H1 (cell line): ENCODE measurements around the gene TMEM135. TPM values are rescaled to one million over a fixed set of nuclear protein-coding genes. Genes with fewer than 3 reads are reported as not detected.

Source experiments
- CTCF ChIA-PET: fragments of 300-600 bp; sonication (Branson Sonifier 250); formaldehyde crosslinking; loops from one replicate; lab custom pipeline; 2021; ENCODE audit not compliant: partially characterized antibody; lab: Charles Lee
- POLR2A ChIA-PET: fragments of 300-600 bp; sonication (Branson Sonifier 250); formaldehyde crosslinking; loops from one replicate; lab custom pipeline; 2021; ENCODE audit warnings: inconsistent platforms; ENCODE audit not compliant: partially characterized antibody; lab: Charles Lee
- DNase-seq, 2 experiments: peaks; one replicate each; pipeline versions ENCODE4 v3.0.0 to v3.0.0-alpha.2; 2010 to 2022; ENCODE audit warnings: low spot score in 2 of 2, low read depth in 1 of 2, mixed read lengths in 1 of 2
- FAIRE-seq: peaks from 2 replicates; lab custom pipeline; 2011; peaks lifted over from hg19 to GRCh38; lab: Jason Lieb, UNC
- H2AFZ ChIP-seq: 2 replicates; pipeline ENCODE4 v1.8.1; 2012; ENCODE audit warnings: low read length, inconsistent platforms
- H2AK5ac ChIP-seq: 2 replicates; pipeline ENCODE4 v1.6.1; 2013; ENCODE audit warnings: low read depth, low read length
- H2BK120ac ChIP-seq: replicated peaks from 2 replicates; pipeline ENCODE3; 2013; ENCODE audit warnings: low read depth, low read length, inconsistent platforms
- H2BK12ac ChIP-seq: 2 replicates; pipeline ENCODE4 v1.6.1; 2013; ENCODE audit warnings: low read depth, low read length
- H2BK15ac ChIP-seq: 2 replicates; pipeline ENCODE4 v1.6.1; 2013; ENCODE audit warnings: low read length
- H2BK20ac ChIP-seq: 2 replicates; pipeline ENCODE4 v1.6.1; 2013; ENCODE audit warnings: low read length
- H2BK5ac ChIP-seq: 2 replicates; pipeline ENCODE4 v1.6.1; 2013; ENCODE audit warnings: low read depth, low read length
- H3K14ac ChIP-seq: 2 replicates; pipeline ENCODE4 v1.6.1; 2013; ENCODE audit warnings: inconsistent platforms; ENCODE audit not compliant: insufficient read length
- H3K18ac ChIP-seq: 2 replicates; pipeline ENCODE4 v1.6.1; 2013; ENCODE audit warnings: low read length; ENCODE audit errors: extremely low read depth
- H3K23ac ChIP-seq: 2 replicates; pipeline ENCODE4 v1.6.1; 2013; ENCODE audit warnings: inconsistent platforms; ENCODE audit not compliant: insufficient read length
- H3K23me2 ChIP-seq: 2 replicates; pipeline ENCODE4 v1.6.1; 2013; ENCODE audit warnings: low read depth, low read length
- H3K27ac ChIP-seq: 2 replicates; pipeline ENCODE4 v1.6.1; 2011; ENCODE audit warnings: low read depth, low read length, inconsistent platforms
- H3K27me3 ChIP-seq, 4 experiments: replicated peaks in 1 of 4; 1 replicate in 1 of 4; 2 replicates in 3 of 4; pipeline versions ENCODE4 v1.6.1 to v1.8.1; 2011 to 2013; ENCODE audit warnings: low read length in 3 of 4, mild to moderate bottlenecking in 3 of 4, inconsistent platforms in 2 of 4, mixed read lengths in 2 of 4, moderate library complexity in 1 of 4; ENCODE audit not compliant: control insufficient read depth in 3 of 4, insufficient read depth in 3 of 4; ENCODE audit errors: extremely low read depth in 1 of 4
- H3K36me3 ChIP-seq, 4 experiments: 2 replicates each; pipeline versions ENCODE4 v1.6.1 to v1.8.1; 2011 to 2013; ENCODE audit warnings: mild to moderate bottlenecking in 4 of 4, low read length in 3 of 4, moderate library complexity in 2 of 4, control low read depth in 1 of 4, inconsistent platforms in 1 of 4; ENCODE audit not compliant: insufficient read depth in 4 of 4, control insufficient read depth in 2 of 4
- H3K4ac ChIP-seq: replicated peaks from 2 replicates; pipeline ENCODE3; 2013; ENCODE audit warnings: low read length, low read depth, mixed read lengths, inconsistent platforms; ENCODE audit not compliant: insufficient read length
- H3K4me1 ChIP-seq, 4 experiments: replicated peaks in 1 of 4; 1 replicate in 1 of 4; 2 replicates in 3 of 4; pipeline versions ENCODE4 v1.6.1 to v1.8.1; 2011 to 2013; ENCODE audit warnings: low read length in 3 of 4, inconsistent platforms in 2 of 4, mixed read lengths in 1 of 4; ENCODE audit not compliant: insufficient read depth in 4 of 4, control insufficient read depth in 3 of 4
- H3K4me2 ChIP-seq, 2 experiments: 2 replicates each; pipeline versions ENCODE4 v1.6.1 to v1.8.1; 2011 to 2013; ENCODE audit warnings: low read depth in 2 of 2, low read length in 2 of 2, control low read depth in 1 of 2, inconsistent platforms in 1 of 2, mild to moderate bottlenecking in 1 of 2; ENCODE audit not compliant: insufficient read depth in 1 of 2
- H3K4me3 ChIP-seq, 4 experiments: fragments of 200-600, 300-600 bp in 1 of 4; sonication (generic), shearing (Covaris generic), sonication (Bioruptor Twin) in 1 of 4; 2 replicates each; pipeline versions ENCODE4 v1.5.1 to v1.8.1; 2011 to 2016; ENCODE audit warnings: low read length in 4 of 4, low read depth in 3 of 4, control low read depth in 2 of 4, inconsistent platforms in 2 of 4, mild to moderate bottlenecking in 2 of 4, mixed read lengths in 1 of 4, moderate library complexity in 1 of 4; ENCODE audit not compliant: insufficient read depth in 2 of 4; ENCODE audit errors: extremely low read depth in 1 of 4
- H3K56ac ChIP-seq: replicated peaks from 2 replicates; pipeline ENCODE3; 2013; ENCODE audit warnings: low read depth, mild to moderate bottlenecking, mixed read lengths, low read length, inconsistent platforms; ENCODE audit not compliant: insufficient read length
- H3K79me1 ChIP-seq: 2 replicates; pipeline ENCODE4 v1.6.1; 2013; ENCODE audit warnings: low read depth, low read length, control low read depth
- H3K79me2 ChIP-seq, 2 experiments: 2 replicates each; pipeline versions ENCODE4 v1.6.1 to v1.8.1; 2012 to 2013; ENCODE audit warnings: low read length in 2 of 2, mild to moderate bottlenecking in 2 of 2, inconsistent platforms in 1 of 2; ENCODE audit not compliant: insufficient read depth in 2 of 2, control insufficient read depth in 1 of 2
- H3K9ac ChIP-seq, 4 experiments: replicated peaks in 1 of 4; 1 replicate in 1 of 4; 2 replicates in 3 of 4; pipeline versions ENCODE4 v1.6.1 to v1.8.1; 2011 to 2013; ENCODE audit warnings: low read depth in 3 of 4, low read length in 3 of 4, control low read depth in 2 of 4, mild to moderate bottlenecking in 2 of 4, moderate library complexity in 2 of 4, inconsistent platforms in 1 of 4; ENCODE audit errors: extremely low read depth in 1 of 4
- H3K9me3 ChIP-seq, 2 experiments: 2 replicates each; pipeline versions ENCODE4 v1.6.1 to v1.8.1; 2012 to 2013; ENCODE audit warnings: mild to moderate bottlenecking in 2 of 2, moderate library complexity in 2 of 2, control low read depth in 1 of 2, inconsistent platforms in 1 of 2, low read depth in 1 of 2, low read length in 1 of 2, mixed read lengths in 1 of 2; ENCODE audit not compliant: insufficient read depth in 2 of 2
- H4K20me1 ChIP-seq, 2 experiments: replicated peaks in 1 of 2; 2 replicates each; pipeline versions ENCODE3 to v1.8.1; 2011 to 2013; ENCODE audit warnings: inconsistent platforms in 2 of 2, low read length in 2 of 2, mild to moderate bottlenecking in 1 of 2; ENCODE audit not compliant: insufficient read depth in 2 of 2, control insufficient read depth in 1 of 2
- H4K5ac ChIP-seq: 2 replicates; pipeline ENCODE4 v1.6.1; 2013; ENCODE audit warnings: low read length, low read depth, mixed read lengths, inconsistent platforms; ENCODE audit not compliant: insufficient read length
- H4K8ac ChIP-seq: 2 replicates; pipeline ENCODE4 v1.8.0; 2013; ENCODE audit warnings: mild to moderate bottlenecking, moderate library complexity, low read length, inconsistent platforms; ENCODE audit not compliant: insufficient read depth; ENCODE audit errors: extremely low read depth
- H4K91ac ChIP-seq: replicated peaks from 2 replicates; pipeline ENCODE3; 2013; ENCODE audit warnings: low read length, mixed read lengths, inconsistent platforms; ENCODE audit not compliant: insufficient read length
- EP300 ChIP-seq, 2 experiments: IDR thresholded peaks; 1 replicate in 1 of 2; 2 replicates in 1 of 2; pipeline ENCODE4 v1.6.1; 2011 to 2012; ENCODE audit warnings: low read depth in 2 of 2, low read length in 2 of 2, mild to moderate bottlenecking in 2 of 2, borderline replicate concordance in 1 of 2, inconsistent platforms in 1 of 2, moderate library complexity in 1 of 2
- WGBS, 2 experiments: shearing (Covaris generic) in 1 of 2; methylation state at CpG; one replicate each; pipeline versions ENCODE4 v1.1.6 to v1.1.7; 2013 to 2015; ENCODE audit warnings: low lambda C conversion rate in 2 of 2, mixed read lengths in 2 of 2, inconsistent platforms in 1 of 2, low coverage in 1 of 2, missing lambda C conversion rate in 1 of 2; ENCODE audit not compliant: insufficient replicate concordance in 2 of 2, insufficient coverage in 1 of 2, insufficient read length in 1 of 2; ENCODE audit errors: extremely low coverage in 1 of 2, missing lambda C conversion rate in 1 of 2; 5-methylcytosine and 5-hydroxymethylcytosine counted together
- polyA plus RNA-seq, 7 experiments: library from polyadenylated mRNA; depleted of rRNA in 3 of 7; stranded (reverse) in 5 of 7; unstranded in 2 of 7; fragments of >200 nt in 5 of 7; fragments of 200-250 nt in 2 of 7; gene quantifications; 1 replicate in 5 of 7; 2 replicates in 1 of 7; 4 replicates in 1 of 7; pipeline versions ENCODE4 v1.2.1 to v1.2.3, GENCODE V29; 2011 to 2013; ENCODE audit warnings: missing spikeins in 2 of 7, mixed read lengths in 2 of 7
- total RNA-seq: library from RNA; stranded (reverse); fragmentation: NEBNext Ultra II Directional; extraction: Animal tissue kit (Norgen Biotek cat#: 25700); gene quantifications from 2 replicates; pipeline ENCODE4 v1.2.1, GENCODE V29; 2021

TMEM135 gene
- total and polyA plus RNA-seq, 2 of the 8 experiments (the other 6 are each of a cell fraction or from before 2014, with no cell fraction given), result 9.3 to 31.3 TPM

DNA sequence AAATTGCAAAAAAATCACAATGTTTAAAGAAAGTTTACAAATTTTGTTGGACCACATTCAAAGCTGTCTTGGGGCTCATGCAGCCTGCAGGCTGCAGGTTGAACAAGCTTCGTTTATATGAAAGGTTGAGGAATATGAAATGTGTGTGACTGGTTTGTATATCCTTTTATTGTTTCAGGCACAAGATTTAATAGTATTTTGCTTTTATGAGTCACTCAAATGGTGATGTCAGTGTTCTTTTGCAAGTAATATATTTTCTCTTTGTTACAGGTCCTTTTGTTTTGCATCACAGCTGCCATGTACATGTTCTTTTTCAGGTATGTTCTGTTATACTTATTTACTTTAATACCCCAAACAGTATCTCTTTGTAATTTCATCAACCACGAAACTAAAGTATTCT, 198.6 kb downstream of the TMEM135 start:
- no peaks in the 10 kb centered on the region for H3K4me1 ChIP-seq
- CTCF ChIA-PET, result interaction anchor here (0.6 kb wide), 1 partner anchor 53 kb away, joined by 3 read pairs; no protein-coding TSS in a partner anchor
- no peak for TF ChIP-seq EP300 (IDR thresholded peaks at IDR 0.05; ENCODE audit: borderline replicate concordance in 1 of 2, low read depth in 2 of 2, low read length in 2 of 2)

More for the DNA sequence above, 198.6 kb downstream of the TMEM135 start:
- H4K8ac ChIP-seq, result no peak overlapping the region
- no peak overlapping the region for H3K14ac ChIP-seq
- no peak overlapping the region for H3K9ac ChIP-seq
- H2BK120ac ChIP-seq, result no peak overlapping the region
- H2AFZ ChIP-seq, result no peak overlapping the region
- H2BK15ac ChIP-seq, result no peak overlapping the region
- WGBS, 2 experiments, result 73% methylated on average over 2 of the region's 2 CpGs; no CpG with 5 or more reads in 1 of the 2 experiments
- no peak overlapping the region for H2BK12ac ChIP-seq
- no peak overlapping the region for H3K18ac ChIP-seq
- H3K9me3 ChIP-seq, result no peaks in the 10 kb centered on the region
- no peak overlapping the region for H2BK20ac ChIP-seq
- no peaks in the 10 kb centered on the region for H3K79me1 ChIP-seq
- no peaks in the 10 kb centered on the region for H3K36me3 ChIP-seq
- H3K79me2 ChIP-seq, result no peaks in the 10 kb centered on the region
- no peak overlapping the region for H2BK5ac ChIP-seq
- no peak overlapping the region for H3K4ac ChIP-seq
- H3K23ac ChIP-seq, result no peak overlapping the region
- FAIRE-seq (no peak), DNase-seq (no peak)
- H3K27ac ChIP-seq, result no peak overlapping the region
- POLR2A ChIA-PET, result no interaction called here
- H4K91ac ChIP-seq, result no peak overlapping the region
- H2AK5ac ChIP-seq, result no peak overlapping the region
- H3K27me3 ChIP-seq, result no peaks in the 10 kb centered on the region
- H3K23me2 ChIP-seq, result no peaks in the 10 kb centered on the region
- no peak overlapping the region for H3K4me3 ChIP-seq
- no peaks in the 10 kb centered on the region for H4K20me1 ChIP-seq
- H4K5ac ChIP-seq, result no peak overlapping the region
- no peak overlapping the region for H3K56ac ChIP-seq
- H3K4me2 ChIP-seq, result no peak overlapping the region
